ENCODE measurements around the gene CNTN1.

Gene CNTN1

GRCh38 chr12:41112903-41113302 lies 420.7 kb downstream of the CNTN1 start:
- Histone ChIP-seq H3K4me3 (ENCODE audit: low read length) (no peak overlapping the region), H3K79me1 (ENCODE audit: low read length) (no peaks in the 10 kb centered on the region), H3K4me1 (ENCODE audit: control insufficient read depth, low read depth, low read length) (no peaks in the 10 kb centered on the region), H4K5ac (ENCODE audit: low read length) (no peak overlapping the region), H3K36me3 (ENCODE audit: control insufficient read depth, insufficient read depth, low read length) (no peaks in the 10 kb centered on the region), H3K18ac (ENCODE audit: low read length) (no peak overlapping the region), H2BK15ac (replicated peaks; ENCODE audit: low read depth) (no peak overlapping the region), H2BK120ac (ENCODE audit: low read depth, low read length) (no peak overlapping the region), H2BK5ac (ENCODE audit: low read length) (no peak overlapping the region), H3K56ac (ENCODE audit: low read length) (no peak overlapping the region), H3K9ac (ENCODE audit: low read length) (no peak overlapping the region), H3K23ac (ENCODE audit: low read length) (no peak overlapping the region), H3K4me2 (ENCODE audit: low read length) (no peak overlapping the region), H4K8ac (ENCODE audit: low read depth, low read length) (no peak overlapping the region), H2AK5ac (ENCODE audit: low read length) (no peak overlapping the region), H3K27ac (ENCODE audit: low read depth, low read length) (no peak overlapping the region), H3K27me3 (ENCODE audit: insufficient read depth, low read length, poor library complexity) (no peaks in the 10 kb centered on the region), H3K4ac (ENCODE audit: low read depth, low read length) (no peak overlapping the region), H3K79me2 (ENCODE audit: control insufficient read depth, insufficient read depth, low read length) (no peaks in the 10 kb centered on the region)
- WGBS (ENCODE audit: extremely low coverage, insufficient coverage, low lambda C conversion rate) = no CpG with 5 or more reads among the region's 2 CpGs
- DNase-seq = no peak

GRCh38 chr12:41120211-41120610 lies 428.0 kb downstream of the CNTN1 start:
- no peak overlapping the region for H2BK120ac ChIP-seq (ENCODE audit: low read depth, low read length)
- H3K4me3 ChIP-seq (ENCODE audit: low read length) = no peak overlapping the region
- no peak overlapping the region for H3K23ac ChIP-seq (ENCODE audit: low read length)
- no peak overlapping the region for H3K18ac ChIP-seq (ENCODE audit: low read length)
- H3K79me2 ChIP-seq (ENCODE audit: control insufficient read depth, insufficient read depth, low read length) = no peaks in the 10 kb centered on the region
- no peaks in the 10 kb centered on the region for H3K4me1 ChIP-seq (ENCODE audit: control insufficient read depth, low read depth, low read length)
- H3K9ac ChIP-seq (ENCODE audit: low read length) = no peak overlapping the region
- H4K8ac ChIP-seq (ENCODE audit: low read depth, low read length) = no peak overlapping the region
- H4K5ac ChIP-seq (ENCODE audit: low read length) = no peak overlapping the region
- H3K56ac ChIP-seq (ENCODE audit: low read length) = no peak overlapping the region
- no peak for DNase-seq
- H3K36me3 ChIP-seq (ENCODE audit: control insufficient read depth, insufficient read depth, low read length) = no peaks in the 10 kb centered on the region
- no peaks in the 10 kb centered on the region for H3K27me3 ChIP-seq (ENCODE audit: insufficient read depth, low read length, poor library complexity)
- H3K27ac ChIP-seq (ENCODE audit: low read depth, low read length) = no peak overlapping the region
- H2AK5ac ChIP-seq (ENCODE audit: low read length) = no peak overlapping the region
- H3K79me1 ChIP-seq (ENCODE audit: low read length) = no peaks in the 10 kb centered on the region
- no CpG with 5 or more reads among the region's 2 CpGs for WGBS (ENCODE audit: extremely low coverage, insufficient coverage, low lambda C conversion rate)
- H3K4ac ChIP-seq (ENCODE audit: low read depth, low read length) = no peak overlapping the region
- no peak overlapping the region for H2BK15ac ChIP-seq (replicated peaks; ENCODE audit: low read depth)
- H2BK5ac ChIP-seq (ENCODE audit: low read length) = no peak overlapping the region
- no peak overlapping the region for H3K4me2 ChIP-seq (ENCODE audit: low read length)

DNA sequence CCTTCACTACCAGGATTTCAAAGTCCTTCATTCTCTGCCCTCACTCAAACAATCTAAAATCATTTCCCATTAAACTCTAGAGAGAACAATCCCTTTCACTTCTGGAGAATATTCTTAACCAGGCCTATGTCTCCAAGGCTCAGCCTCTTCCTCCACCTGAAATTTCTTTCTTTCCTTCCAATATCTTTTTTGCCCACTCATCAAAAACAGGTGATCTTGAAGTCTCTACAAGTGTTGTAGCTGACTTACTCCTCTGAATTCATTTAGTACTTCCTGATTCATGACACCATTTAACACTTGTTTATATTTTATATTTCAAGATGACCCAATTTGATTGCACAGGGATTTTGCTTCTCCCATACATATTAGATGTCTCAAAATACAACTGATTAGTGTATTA lies 429.1 kb downstream of the CNTN1 start:
- Histone ChIP-seq H3K18ac (ENCODE audit: low read length) (no peak overlapping the region), H4K5ac (ENCODE audit: low read length) (no peak overlapping the region), H3K27ac (ENCODE audit: low read depth, low read length) (no peak overlapping the region), H3K23ac (ENCODE audit: low read length) (no peak overlapping the region), H3K9ac (ENCODE audit: low read length) (no peak overlapping the region), H3K79me2 (ENCODE audit: control insufficient read depth, insufficient read depth, low read length) (no peaks in the 10 kb centered on the region), H3K27me3 (ENCODE audit: insufficient read depth, low read length, poor library complexity) (no peaks in the 10 kb centered on the region), H2AK5ac (ENCODE audit: low read length) (no peak overlapping the region), H3K79me1 (ENCODE audit: low read length) (no peaks in the 10 kb centered on the region), H3K36me3 (ENCODE audit: control insufficient read depth, insufficient read depth, low read length) (no peaks in the 10 kb centered on the region), H3K4me2 (ENCODE audit: low read length) (no peak overlapping the region), H3K4me1 (ENCODE audit: control insufficient read depth, low read depth, low read length) (no peaks in the 10 kb centered on the region), H2BK15ac (replicated peaks; ENCODE audit: low read depth) (no peak overlapping the region), H3K56ac (ENCODE audit: low read length) (no peak overlapping the region), H2BK5ac (ENCODE audit: low read length) (no peak overlapping the region), H3K4ac (ENCODE audit: low read depth, low read length) (no peak overlapping the region), H3K4me3 (ENCODE audit: low read length) (no peak overlapping the region), H4K8ac (ENCODE audit: low read depth, low read length) (no peak overlapping the region), H2BK120ac (ENCODE audit: low read depth, low read length) (no peak overlapping the region)
- DNase-seq = no peak
